ENCODE results near the gene POP4.

DNA sequence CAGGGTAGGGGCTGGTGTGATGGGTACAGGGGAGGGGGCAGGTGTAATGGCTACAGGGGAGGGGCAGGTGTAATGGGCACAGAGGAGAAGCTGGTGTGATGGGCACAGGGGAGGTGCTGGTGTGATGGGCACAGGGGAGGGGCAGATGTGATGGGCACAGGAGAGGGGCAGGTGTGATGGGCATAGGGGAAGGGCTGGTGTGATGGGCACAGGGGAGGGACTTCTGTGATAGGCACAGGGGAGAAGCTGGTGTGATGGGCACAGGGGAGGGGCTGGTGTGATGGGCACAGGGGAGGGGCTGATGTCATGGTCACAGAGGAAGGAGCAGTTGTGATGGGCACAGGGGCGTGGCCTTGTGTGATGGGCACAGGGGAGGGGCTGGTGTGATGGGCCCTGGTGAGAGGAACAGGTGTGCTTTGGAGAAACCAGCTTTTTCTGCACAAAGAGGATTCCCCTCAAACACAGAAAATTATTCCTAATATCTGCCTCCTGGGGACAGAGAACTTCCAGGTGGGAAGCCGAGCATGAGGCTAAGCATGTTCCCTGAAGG is 38.6 kb upstream of the POP4 start:
- no peak for TF ChIP-seq CTCF (IDR thresholded peaks at IDR 0.05)
- TF ChIP-seq POLR2AphosphoS5 (IDR thresholded peaks at IDR 0.05; ENCODE audit: low read depth, low read length): no peak
- TF ChIP-seq TCF7L2 (IDR thresholded peaks at IDR 0.05; ENCODE audit: low read depth, low read length): no peak

All from Panc1 (cell line).